T-helper 1 cell treated with Interleukin-12 subunit alpha and Interleukin-12 subunit beta and Interleukin-4 antibody, amounts not matched to agents 30 μg/mL and 1 μg/mL, for 36 hours (primary cell): Measurements from ENCODE around the gene GNGT2.
"Not testable (repeated sequence)": the region's sequence is repeated elsewhere in the genome, so short reads cannot be mapped to it uniquely, and the experiment has no call there.

Experiments used
- H3K27ac Mint-ChIP-seq: one replicate; pipeline ENCODE4 v1.8.0; 2021; ENCODE audit warnings: mild to moderate bottlenecking, mixed read lengths
- H3K27me3 Mint-ChIP-seq: one replicate; pipeline ENCODE4 v1.8.0; 2021; ENCODE audit warnings: low read depth, mixed read lengths
- H3K36me3 Mint-ChIP-seq: one replicate; pipeline ENCODE4 v1.8.0; 2021; ENCODE audit warnings: low read depth, mixed read lengths
- H3K4me1 Mint-ChIP-seq: one replicate; pipeline ENCODE4 v1.8.0; 2021; ENCODE audit warnings: low read depth, mixed read lengths
- H3K4me3 Mint-ChIP-seq: one replicate; pipeline ENCODE4 v1.8.0; 2021; ENCODE audit warnings: mild to moderate bottlenecking, moderate library complexity, mixed read lengths
- H3K9me3 Mint-ChIP-seq: one replicate; pipeline ENCODE4 v1.8.0; 2021; ENCODE audit warnings: mixed read lengths

The GNGT2 gene

DNA sequence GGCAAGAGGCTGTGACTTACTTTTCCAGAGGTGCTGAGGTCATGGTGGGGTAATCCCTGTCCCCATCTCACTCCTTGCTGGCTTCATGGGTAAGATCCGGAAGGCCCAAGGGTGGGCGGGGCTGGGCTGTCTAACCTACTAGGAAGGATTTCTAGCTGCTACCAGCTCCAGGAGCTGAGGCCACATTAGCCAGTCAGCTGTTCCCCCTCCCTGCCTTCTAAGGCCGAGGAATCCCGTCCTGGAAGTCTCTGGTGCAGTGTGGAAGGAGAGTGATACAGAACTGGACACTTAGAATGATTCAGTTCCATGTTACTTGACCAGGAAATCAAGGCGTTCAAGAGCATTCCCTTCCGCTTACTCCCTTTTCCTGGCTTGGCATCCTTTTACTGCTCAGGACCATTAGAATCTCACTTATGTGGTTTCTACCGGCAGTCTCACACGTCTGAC lies 8.9 kb downstream of the GNGT2 start:
- Mint-ChIP-seq H3K27me3 (no peaks in the 10 kb centered on the region), H3K4me3 (no peak overlapping the region), H3K27ac (no peak overlapping the region), H3K36me3 (peaks cover 14% of the 10 kb centered on the region), H3K4me1 (peaks cover 1% of the 10 kb centered on the region), H3K9me3 (no peaks in the 10 kb centered on the region)

DNA sequence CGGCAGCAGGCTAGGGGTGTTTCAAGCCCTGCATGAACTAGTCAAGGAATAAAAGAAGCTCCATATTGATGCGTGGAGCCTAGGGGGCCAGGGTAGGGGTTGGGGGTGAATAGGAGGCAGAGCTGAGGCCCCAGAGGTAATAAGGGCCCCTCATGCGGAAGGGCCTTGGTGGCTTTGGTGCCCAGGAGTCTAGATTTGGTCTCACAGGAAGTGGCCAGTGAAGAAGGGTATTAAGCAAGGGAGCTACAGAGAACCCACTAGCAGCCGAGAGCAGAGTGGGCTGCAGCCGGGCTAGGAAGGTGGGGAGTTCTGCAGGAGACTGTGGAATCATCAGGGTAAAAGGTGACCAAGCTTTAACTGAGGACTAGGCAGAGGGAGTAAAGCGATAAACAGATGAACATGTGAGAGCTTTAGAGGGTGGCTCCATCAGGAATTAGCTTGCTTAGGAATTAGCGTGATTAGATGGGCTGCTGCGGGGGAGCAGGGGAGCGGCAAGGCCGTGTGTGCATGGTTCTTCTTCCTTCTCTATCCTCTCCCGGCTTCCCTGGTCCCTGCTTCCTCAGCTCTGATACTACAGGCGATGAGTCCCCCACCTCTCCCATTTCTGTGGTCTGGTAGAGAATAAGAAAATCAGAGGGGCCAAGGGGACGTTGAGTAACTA lies 9.8 kb downstream of the GNGT2 start:
- no peak overlapping the region for H3K27ac Mint-ChIP-seq
- H3K27me3 Mint-ChIP-seq = no peaks in the 10 kb centered on the region
- no peaks in the 10 kb centered on the region for H3K9me3 Mint-ChIP-seq
- H3K36me3 Mint-ChIP-seq = peaks cover 9% of the 10 kb centered on the region
- peaks cover 7% of the 10 kb centered on the region for H3K4me1 Mint-ChIP-seq
- no peak overlapping the region for H3K4me3 Mint-ChIP-seq

DNA sequence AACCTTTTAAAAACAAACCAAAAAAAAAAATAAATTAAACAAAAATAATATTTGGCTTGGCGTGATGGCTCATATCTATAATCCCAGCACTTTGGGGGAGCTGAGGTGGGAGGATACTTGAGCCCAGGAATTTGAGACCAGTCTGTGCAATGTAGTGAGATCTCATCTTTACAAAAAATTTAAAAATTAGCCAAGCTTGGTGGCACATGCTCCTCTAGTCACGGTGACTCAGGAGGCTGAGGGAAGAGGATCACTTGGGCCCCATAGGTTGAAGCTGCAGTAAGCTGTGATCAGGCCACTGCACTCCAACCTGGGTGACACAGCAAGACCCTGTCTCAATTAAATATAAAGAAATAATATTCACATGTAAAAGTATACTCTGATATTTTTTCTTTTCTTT lies 12.2 kb downstream of the GNGT2 start:
- H3K27me3 Mint-ChIP-seq = no peaks in the 10 kb centered on the region
- no peak overlapping the region for H3K27ac Mint-ChIP-seq
- peaks cover 16% of the 10 kb centered on the region for H3K4me1 Mint-ChIP-seq
- H3K9me3 Mint-ChIP-seq = no peaks in the 10 kb centered on the region
- peaks cover 4% of the 10 kb centered on the region for H3K36me3 Mint-ChIP-seq
- no peak overlapping the region for H3K4me3 Mint-ChIP-seq

DNA sequence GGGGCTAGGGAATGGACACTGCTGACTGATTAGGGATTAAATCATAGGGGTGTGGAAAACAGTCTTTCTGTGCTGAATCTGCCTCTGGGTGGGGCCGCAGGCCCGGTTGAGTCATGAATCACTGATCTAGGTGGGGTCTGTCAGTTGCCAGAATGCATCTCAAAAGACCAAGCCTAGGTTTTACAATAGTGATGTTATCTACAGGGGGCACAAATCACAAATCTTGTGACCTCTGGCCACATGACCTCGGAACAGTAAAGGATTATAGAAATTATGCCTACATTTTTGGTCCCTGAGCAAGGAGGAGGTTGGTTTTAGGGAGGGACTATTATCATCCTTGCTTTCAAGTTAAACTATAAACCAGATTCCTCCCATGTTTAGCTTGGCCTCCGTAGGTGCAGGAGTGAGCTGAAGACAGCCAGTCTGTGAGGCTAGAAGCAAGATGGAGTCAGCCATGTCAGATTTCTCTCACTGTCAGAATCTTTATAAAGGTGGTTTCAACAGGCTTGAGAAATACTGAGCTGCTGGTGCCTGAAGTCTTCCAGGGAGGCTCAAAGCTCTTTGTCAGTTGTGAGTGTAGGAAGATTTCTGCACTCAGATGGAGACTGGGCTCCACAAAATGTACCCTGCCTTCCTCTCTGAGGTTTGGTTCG lies 12.9 kb downstream of the GNGT2 start:
- H3K27ac Mint-ChIP-seq = no peak overlapping the region
- H3K4me1 Mint-ChIP-seq = peaks cover 18% of the 10 kb centered on the region
- no peak overlapping the region for H3K4me3 Mint-ChIP-seq
- H3K27me3 Mint-ChIP-seq = no peaks in the 10 kb centered on the region
- H3K9me3 Mint-ChIP-seq = no peaks in the 10 kb centered on the region
- H3K36me3 Mint-ChIP-seq = peaks cover 4% of the 10 kb centered on the region

DNA sequence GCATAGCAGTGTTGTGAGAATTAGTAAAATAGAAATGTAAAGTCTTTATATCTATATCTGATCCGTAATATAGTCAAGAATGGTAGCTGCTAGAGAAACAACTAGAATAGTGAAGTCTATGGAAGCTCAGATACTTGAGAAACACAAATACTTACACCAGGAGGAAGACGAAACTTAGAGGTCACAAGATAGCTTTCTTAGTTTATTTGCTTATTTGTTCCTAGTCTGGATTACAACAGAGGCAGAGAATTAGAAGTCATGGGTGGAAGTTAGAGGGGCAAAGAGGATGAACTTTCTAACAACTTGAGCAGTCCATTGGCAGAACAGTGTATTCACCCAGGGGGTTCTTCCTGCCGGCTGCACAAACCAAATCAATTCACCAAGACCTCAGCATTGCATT lies 13.9 kb downstream of the GNGT2 start:
- Mint-ChIP-seq H3K36me3 (no peaks in the 10 kb centered on the region), H3K4me3 (no peak overlapping the region), H3K9me3 (no peaks in the 10 kb centered on the region), H3K4me1 (peaks cover 23% of the 10 kb centered on the region), H3K27me3 (no peaks in the 10 kb centered on the region), H3K27ac (no peak overlapping the region)

DNA sequence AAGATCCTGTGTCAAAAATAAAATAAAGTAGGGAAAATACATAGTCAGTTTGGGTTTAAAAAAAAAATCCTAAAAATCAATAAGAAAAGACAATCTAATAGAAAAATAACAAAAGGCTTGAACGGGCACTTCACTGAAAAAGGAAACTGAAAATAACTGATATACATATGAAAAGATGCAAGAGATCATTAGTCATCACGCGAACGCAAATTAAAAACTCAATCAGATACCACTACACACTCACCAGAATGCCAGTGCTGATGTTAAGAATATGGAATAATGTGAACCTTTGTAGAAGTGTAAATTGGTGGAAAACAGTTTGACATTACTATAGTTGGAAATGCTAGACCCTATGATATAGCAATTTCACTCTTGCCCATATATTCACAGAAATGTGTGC lies 14.6 kb downstream of the GNGT2 start:
- Mint-ChIP-seq H3K4me3 (no peak overlapping the region), H3K36me3 (no peaks in the 10 kb centered on the region), H3K27me3 (no peaks in the 10 kb centered on the region), H3K4me1 (peaks cover 26% of the 10 kb centered on the region), H3K9me3 (no peaks in the 10 kb centered on the region), H3K27ac (no peak overlapping the region)

DNA sequence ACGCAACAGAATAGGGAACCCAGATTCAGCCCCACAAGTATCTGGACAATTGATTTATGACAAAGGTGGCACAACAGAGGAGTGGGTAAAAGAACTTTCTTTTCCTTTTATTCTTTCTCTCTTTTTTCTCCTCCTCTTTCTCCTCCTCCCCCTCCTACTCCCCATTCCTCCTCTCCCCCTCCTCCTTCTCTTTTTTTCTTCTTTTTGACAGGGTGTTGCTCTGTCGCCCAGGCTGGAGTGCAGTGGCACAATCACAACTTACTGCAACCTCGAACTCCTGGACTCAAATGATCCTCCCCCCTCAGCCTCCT lies 16.1 kb downstream of the GNGT2 start:
- H3K4me1 Mint-ChIP-seq = peaks cover 28% of the 10 kb centered on the region
- H3K9me3 Mint-ChIP-seq = no peaks in the 10 kb centered on the region
- no peaks in the 10 kb centered on the region for H3K27me3 Mint-ChIP-seq
- H3K27ac Mint-ChIP-seq = peak overlapping the region; percentile 34
- peak overlapping the region; percentile 88 for H3K4me3 Mint-ChIP-seq
- no peaks in the 10 kb centered on the region for H3K36me3 Mint-ChIP-seq

DNA sequence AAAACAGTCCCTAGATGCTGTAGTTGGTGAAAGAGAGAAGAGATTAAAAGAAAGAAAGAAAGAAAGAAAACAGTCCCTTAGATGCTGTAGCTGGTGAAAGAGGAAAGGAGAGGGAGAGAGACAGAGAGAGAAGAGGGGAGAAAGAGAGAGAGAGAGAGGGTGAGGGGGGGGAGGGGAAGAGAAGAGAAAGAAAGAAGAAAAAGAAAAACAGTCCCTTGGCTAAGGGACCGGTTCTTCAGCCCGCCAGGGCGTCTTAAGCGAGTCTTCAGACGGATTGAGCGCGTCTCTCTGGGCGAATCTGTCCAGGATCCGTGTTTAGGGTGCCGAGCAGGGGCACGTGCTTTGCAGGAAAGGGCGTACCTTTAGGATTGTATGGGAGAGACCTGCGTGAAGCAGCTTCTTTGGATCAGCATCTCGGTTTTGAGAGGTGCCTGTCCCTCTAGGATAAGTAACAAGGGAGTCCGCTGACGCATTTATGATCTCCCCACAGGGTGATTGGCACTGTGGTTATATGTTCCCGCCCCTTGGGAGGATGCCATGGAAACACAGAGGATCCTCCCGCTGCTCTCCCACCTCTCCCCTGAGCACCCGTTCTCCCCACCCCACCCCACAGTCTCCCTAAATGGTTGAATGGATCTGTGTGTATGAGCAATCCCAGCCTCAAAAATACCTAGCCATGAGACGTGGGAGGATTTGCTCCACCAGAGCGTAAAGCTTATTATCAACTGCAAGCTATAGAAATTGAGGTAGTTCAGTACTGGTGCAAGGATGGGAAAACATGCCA lies 16.7 kb downstream of the GNGT2 start:
- Mint-ChIP-seq H3K4me1 (peaks cover 28% of the 10 kb centered on the region), H3K27ac (peak overlapping the region; percentile 96), H3K9me3 (no peaks in the 10 kb centered on the region), H3K36me3 (no peaks in the 10 kb centered on the region), H3K4me3 (peak overlapping the region; percentile 88), H3K27me3 (no peaks in the 10 kb centered on the region)

DNA sequence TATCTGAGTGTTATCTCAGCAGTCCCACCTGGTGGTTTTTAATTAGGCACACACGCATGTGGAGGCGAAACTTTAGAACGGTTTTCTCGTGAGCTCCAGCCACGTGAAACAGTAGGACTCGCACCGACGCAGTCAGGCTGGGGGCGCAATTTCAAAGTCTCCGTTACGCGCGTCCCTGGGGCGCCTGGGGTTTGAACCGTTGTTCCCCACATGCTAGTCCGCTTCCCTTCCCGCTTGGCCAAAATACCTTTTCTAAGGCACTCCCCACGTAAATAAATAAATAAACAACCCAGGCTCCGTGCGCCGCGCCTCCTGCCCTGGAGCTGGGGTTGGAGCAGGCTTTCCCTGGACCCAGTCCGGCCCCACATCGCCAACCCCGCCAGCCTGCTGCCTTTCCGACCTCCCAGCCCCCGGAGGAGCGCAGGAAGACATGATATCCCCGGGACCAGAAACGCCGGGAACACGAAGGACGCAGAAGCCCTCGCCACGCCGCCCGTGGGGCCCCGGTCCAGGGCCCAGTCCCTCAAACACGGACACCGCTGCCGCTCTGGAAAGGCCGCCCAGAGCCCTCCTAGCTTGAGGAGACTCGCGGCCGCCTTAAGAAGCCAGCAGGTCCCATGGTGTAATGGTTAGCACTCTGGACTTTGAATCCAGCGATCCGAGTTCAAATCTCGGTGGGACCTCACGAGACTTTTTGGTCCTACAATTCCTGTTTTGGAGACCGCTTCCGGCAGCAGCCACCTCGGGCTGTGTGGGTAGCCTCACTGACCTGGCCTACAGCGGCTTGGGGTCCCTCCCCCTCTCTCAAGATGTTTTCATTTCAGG lies 18.2 kb downstream of the GNGT2 start:
- Mint-ChIP-seq H3K27me3 (no peaks in the 10 kb centered on the region), H3K36me3 (no peaks in the 10 kb centered on the region), H3K4me1 (peaks cover 28% of the 10 kb centered on the region), H3K27ac (peak overlapping the region; percentile 96), H3K4me3 (peak overlapping the region; percentile 88), H3K9me3 (no peaks in the 10 kb centered on the region)

DNA sequence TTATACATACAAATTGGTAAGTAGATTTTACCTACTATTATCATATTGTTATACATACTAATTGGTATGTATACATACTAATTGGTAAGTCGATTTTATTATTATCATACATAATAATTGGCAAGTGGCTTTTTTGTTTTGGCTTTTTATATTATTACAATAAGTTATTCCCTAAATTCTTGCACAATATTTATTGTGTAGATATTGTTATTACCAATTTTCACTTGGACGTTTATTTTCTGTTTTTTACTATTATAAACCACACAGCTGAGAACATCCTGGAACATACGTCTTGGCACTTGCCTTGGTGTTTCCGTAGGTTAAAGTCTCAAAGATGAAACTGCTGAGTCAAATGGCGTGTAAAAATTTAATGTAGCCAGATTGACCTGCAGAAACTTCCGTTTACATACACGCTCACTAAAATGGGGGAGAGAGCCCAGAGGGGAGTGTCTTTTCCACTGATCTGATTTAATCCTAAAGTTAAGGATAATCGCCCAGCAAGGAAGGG lies 18.9 kb downstream of the GNGT2 start:
- Mint-ChIP-seq H3K27ac (peak overlapping the region; percentile 96), H3K4me1 (peaks cover 28% of the 10 kb centered on the region), H3K4me3 (peak overlapping the region; percentile 88), H3K27me3 (no peaks in the 10 kb centered on the region), H3K36me3 (no peaks in the 10 kb centered on the region), H3K9me3 (no peaks in the 10 kb centered on the region)

DNA sequence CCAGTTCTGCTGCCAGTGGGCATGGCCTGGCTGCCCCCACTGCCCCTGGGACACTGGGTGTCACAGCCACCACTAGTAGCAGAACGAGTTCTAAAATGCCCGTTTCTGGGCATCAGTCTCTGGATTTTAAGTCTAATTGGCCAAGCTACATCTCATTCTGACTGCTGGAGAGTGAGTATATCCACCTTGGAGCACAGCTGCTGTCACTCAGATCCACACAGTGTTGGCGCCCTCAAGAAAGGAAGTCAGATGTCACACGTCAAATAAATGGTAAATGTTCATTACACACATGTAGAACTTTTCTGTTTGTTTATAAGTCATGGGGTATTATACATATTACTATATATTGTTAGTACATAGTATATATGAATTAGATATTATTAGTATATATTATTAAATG lies 19.4 kb downstream of the GNGT2 start:
- peak overlapping the region; percentile 46 for H3K4me3 Mint-ChIP-seq
- no peaks in the 10 kb centered on the region for H3K36me3 Mint-ChIP-seq
- peaks cover 27% of the 10 kb centered on the region for H3K4me1 Mint-ChIP-seq
- no peak overlapping the region for H3K27ac Mint-ChIP-seq
- peaks cover 5% of the 10 kb centered on the region for H3K9me3 Mint-ChIP-seq
- H3K27me3 Mint-ChIP-seq = no peaks in the 10 kb centered on the region

DNA sequence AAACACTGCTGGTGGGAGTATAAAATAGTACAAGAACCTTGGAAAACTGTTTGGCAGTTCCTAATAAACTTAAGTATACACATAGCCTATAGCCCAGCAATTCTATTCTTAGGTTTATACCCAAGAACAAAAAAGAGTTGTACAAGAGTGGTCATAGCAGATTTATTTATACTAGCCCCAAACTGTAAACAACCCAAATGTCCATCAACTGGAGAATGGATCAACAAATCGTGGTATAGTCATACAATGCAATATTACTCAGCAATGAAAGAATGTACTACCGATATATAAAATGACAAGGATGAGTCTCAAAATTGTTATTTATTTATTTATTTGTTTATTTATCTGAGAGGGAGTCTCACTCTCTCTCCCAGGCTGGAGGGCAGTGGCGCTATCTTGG lies 23.1 kb downstream of the GNGT2 start:
- Mint-ChIP-seq H3K4me1 (peaks cover 10% of the 10 kb centered on the region), H3K27ac (no peak overlapping the region), H3K27me3 (peaks cover 4% of the 10 kb centered on the region)

DNA sequence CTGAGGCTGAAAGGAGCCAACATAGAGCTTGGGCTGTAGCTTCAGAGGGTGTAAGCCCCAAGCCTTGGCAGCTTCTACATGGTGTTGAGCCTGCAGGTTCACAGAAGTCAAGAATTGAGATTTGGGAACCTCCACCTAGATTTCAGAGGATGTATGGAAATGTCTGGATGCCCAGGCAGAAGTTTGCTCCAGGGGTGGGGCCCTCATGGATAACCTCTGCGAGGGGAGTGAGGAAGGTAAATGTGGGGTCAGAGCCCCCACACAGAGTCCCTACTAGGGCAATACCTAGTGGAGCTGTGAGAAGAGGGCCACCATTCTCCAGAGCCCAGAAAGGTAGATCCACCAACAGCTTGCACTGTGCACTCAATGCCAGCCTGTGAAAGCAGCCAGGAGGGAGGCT lies 25.0 kb downstream of the GNGT2 start:
- H3K27me3 Mint-ChIP-seq, H3K4me1 Mint-ChIP-seq, H3K36me3 Mint-ChIP-seq, H3K4me3 Mint-ChIP-seq, H3K27ac Mint-ChIP-seq: not testable (repeated sequence)
- peaks cover 27% of the 10 kb centered on the region for H3K9me3 Mint-ChIP-seq

More for the DNA sequence above, 23.1 kb downstream of the GNGT2 start:
- Mint-ChIP-seq H3K4me3 (no peak overlapping the region), H3K9me3 (peaks cover 27% of the 10 kb centered on the region), H3K36me3 (peaks cover 2% of the 10 kb centered on the region)

DNA sequence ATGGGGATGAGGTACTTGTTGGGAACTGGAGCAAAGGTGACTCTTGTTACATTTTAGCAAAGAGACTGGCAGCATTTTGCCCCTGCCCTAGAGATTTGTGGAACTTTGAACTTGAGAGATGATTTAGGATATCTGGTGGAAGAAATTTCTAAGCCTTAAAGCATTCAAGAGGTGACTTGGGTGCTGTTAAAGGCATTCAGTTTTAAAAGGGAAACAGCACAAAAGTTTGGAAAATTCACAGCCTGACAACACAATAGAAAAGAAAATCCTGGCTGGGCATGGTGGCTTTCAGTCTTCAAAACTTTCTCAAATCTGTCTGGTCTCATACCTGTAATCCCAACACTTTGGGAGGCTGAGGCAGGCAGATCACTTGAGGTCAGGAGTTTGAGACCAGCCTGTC lies 25.9 kb downstream of the GNGT2 start:
- not testable (repeated sequence) for H3K27ac Mint-ChIP-seq, H3K27me3 Mint-ChIP-seq, H3K4me3 Mint-ChIP-seq, H3K36me3 Mint-ChIP-seq, H3K4me1 Mint-ChIP-seq
- peaks cover 27% of the 10 kb centered on the region for H3K9me3 Mint-ChIP-seq
